ENCODE data around the gene CD96. TPM values are rescaled to one million over a fixed set of nuclear protein-coding genes. Genes with fewer than 3 reads are reported as not detected.

Gene CD96
- total RNA-seq: not detected in 2 replicates

GRCh38 chr3:111541911-111542483, at the start of gene CD96:
Gene CD96, plus strand, starts transcription at chr3:111542197. Its CDS starts 52 bp downstream, at chr3:111542249.

GRCh38 chr3:111595232-111595631, 53.2 kb downstream of the CD96 start, which contains the start of gene ZBED2:
Gene ZBED2, minus strand, starts transcription at chr3:111595346. Its CDS starts 1,145 bp downstream, at chr3:111594201.

Other genes with a start within 250 kb of the CD96 start
- gene ZBED2, start 53.1 kb downstream of the CD96 start, total RNA-seq: not detected in 2 replicates
- gene PLCXD2, start 132.5 kb downstream of the CD96 start, total RNA-seq: 0.65 and 2.4 TPM in 2 replicates

All from epithelial cell of umbilical artery (primary cell).